ENCODE results near the gene PCSK4. TPM values are rescaled to one million over a fixed set of nuclear protein-coding genes. Genes with fewer than 3 reads are reported as not detected.

The PCSK4 gene
- total and polyA plus RNA-seq, 9 of the 15 experiments (the other 6 are each of a cell fraction or from before 2014, with no cell fraction given), result 0.01 to 9.1 (median 2.1) TPM; not detected in 1

- TF ChIP-seq UBTF (IDR thresholded peaks at IDR 0.05; ENCODE audit: borderline replicate concordance in 1 of 2, low read depth in 2 of 2, low read length in 2 of 2), result 0 out of 4 replicates have a peak, but pooled peaks of 1 of the 2 experiments have one; percentile 66
- TF ChIP-seq HMBOX1 (IDR thresholded peaks at IDR 0.05), result no peak
- TF ChIP-seq MYC (IDR thresholded peaks at IDR 0.05; ENCODE audit: low read depth, low read length), result peak; percentile 75
- no peak; the same call in 1 of the 2 replicates for TF ChIP-seq MYC (CRISPR knock-in tag; IDR thresholded peaks at IDR 0.05; ENCODE audit: borderline replicate concordance, low read depth)
- no peak for TF ChIP-seq ELK1 (CRISPR knock-in tag; IDR thresholded peaks at IDR 0.05)
- TF ChIP-seq TCF15 (CRISPR knock-in tag; IDR thresholded peaks at IDR 0.05), result no peak
- no peak for TF ChIP-seq ATF2 (CRISPR knock-in tag; IDR thresholded peaks at IDR 0.05)
- no peak for TF ChIP-seq KDM4B (IDR thresholded peaks at IDR 0.05; ENCODE audit: borderline replicate concordance in 2 of 2, low read depth in 1 of 2)
- TF ChIP-seq CCNT2 (IDR thresholded peaks at IDR 0.05; ENCODE audit: borderline replicate concordance, extremely low read depth, insufficient read length, low read depth, low read length), result peak; percentile 12
- no peak for TF ChIP-seq SRSF3 (IDR thresholded peaks at IDR 0.05; ENCODE audit: insufficient read depth, low read length)
- peak; percentile 45 for TF ChIP-seq GABPA (tag; conservative IDR thresholded peaks at IDR 0.05; ENCODE audit: low read depth)
- TF ChIP-seq HOXB6 (CRISPR knock-in tag; IDR thresholded peaks at IDR 0.05; ENCODE audit: borderline replicate concordance), result no peak
- no peak for TF ChIP-seq ZNF449 (CRISPR knock-in tag; IDR thresholded peaks at IDR 0.05)
- no peak for TF ChIP-seq ZNF551 (CRISPR knock-in tag; IDR thresholded peaks at IDR 0.05)
- TF ChIP-seq WHSC1 (IDR thresholded peaks at IDR 0.05; ENCODE audit: low read length), result no peak
- no peak for TF ChIP-seq TAF7 (tag; IDR thresholded peaks at IDR 0.05)
- no peak for TF ChIP-seq TCFL5 (CRISPR knock-in tag; conservative IDR thresholded peaks at IDR 0.05)
- TF ChIP-seq PHF8 (IDR thresholded peaks at IDR 0.05; ENCODE audit: borderline replicate concordance, low read length), result peak; percentile 71; the same call in 1 of the 2 replicates
Measured at GRCh38 chr19:1491114-1491848, 1.1 kb upstream of the PCSK4 start, which contains the start of gene REEP6 (continued).
